Body of pancreas (tissue), 4 donors: ENCODE data around the gene USP31. TPM values are rescaled to one million over a fixed set of nuclear protein-coding genes. Genes with fewer than 3 reads are reported as not detected.
A peak's percentile ranks its signal among the peaks of the same experiment; 100 is the strongest.

Experiments
- ATAC-seq: fragments of 150-250 bp; one replicate; pipeline ENCODE4 v1.9.1; 2016
- DNase-seq, 4 donors: peaks; one replicate each; pipeline ENCODE4 v3.0.0-alpha.2; 2019
- H3K27ac ChIP-seq, 4 donors: fragments of 200-600 bp; sonication (generic); 1 replicate in 3 of 4; 2 replicates in 1 of 4; pipeline versions ENCODE4 v1.5.1 to v1.6.1; 2016 to 2019; ENCODE audit warnings: mild to moderate bottlenecking in 1 of 4, mixed read lengths in 1 of 4, moderate library complexity in 1 of 4
- H3K27me3 ChIP-seq, 2 donors: fragments of 200-600 bp; sonication (generic); one replicate each; pipeline ENCODE4 v1.6.0; 2016; ENCODE audit warnings: mild to moderate bottlenecking in 1 of 2
- H3K36me3 ChIP-seq, 2 donors: fragments of 200-600 bp; sonication (generic); replicated peaks in 1 of 2; 2 replicates each; pipeline ENCODE4 v1.5.1; 2016; ENCODE audit warnings: low read depth in 2 of 2; ENCODE audit not compliant: insufficient read depth in 1 of 2
- H3K4me1 ChIP-seq: fragments of 200-600 bp; sonication (generic); one replicate; pipeline ENCODE4 v1.6.0; 2016
- H3K4me3 ChIP-seq, 2 donors: fragments of 200-600 bp; sonication (generic); 1 replicate in 1 of 2; 2 replicates in 1 of 2; pipeline ENCODE4 v1.5.1; 2016 to 2019
- H3K9me3 ChIP-seq, 3 donors: fragments of 200-600 bp; sonication (generic); 1 replicate in 2 of 3; 2 replicates in 1 of 3; pipeline ENCODE4 v1.5.1; 2016
- POLR2A ChIP-seq, 3 donors: fragments of 450-650 bp; IDR thresholded peaks; one replicate each; pipeline ENCODE4 v1.6.1; 2016; ENCODE audit warnings: antibody characterized with exemption in 3 of 3, mild to moderate bottlenecking in 2 of 3
- WGBS, 2 donors: methylation state at CpG; one replicate each; pipeline ENCODE4 v1.1.5; 2017; 5-methylcytosine and 5-hydroxymethylcytosine counted together
- intact Hi-C: fragments of 100-400 bp; cut with DNase I; formaldehyde crosslinking; loops from one replicate; pipeline ENCODE4 v1.15.1; 2023
- total RNA-seq, 2 donors: library from RNA; depleted of rRNA; stranded (reverse); fragments of >200 nt; gene quantifications; one replicate each; pipeline ENCODE4 v1.1.0, GENCODE V29; 2016
- TF ChIP-seq, protein P1 (sequence below), 7 experiments: fragments of 450-650 bp in 4 of 7; fragments of 200-600 bp in 3 of 7; sonication (generic) in 3 of 7; IDR thresholded peaks; one replicate each; pipeline ENCODE4 v1.5.1; 2016 to 2019; ENCODE audit warnings: antibody characterized with exemption in 7 of 7

USP31 gene
- total RNA-seq, 2 donors from 2014 or later, result 5.2 to 8.6 TPM

DNA sequence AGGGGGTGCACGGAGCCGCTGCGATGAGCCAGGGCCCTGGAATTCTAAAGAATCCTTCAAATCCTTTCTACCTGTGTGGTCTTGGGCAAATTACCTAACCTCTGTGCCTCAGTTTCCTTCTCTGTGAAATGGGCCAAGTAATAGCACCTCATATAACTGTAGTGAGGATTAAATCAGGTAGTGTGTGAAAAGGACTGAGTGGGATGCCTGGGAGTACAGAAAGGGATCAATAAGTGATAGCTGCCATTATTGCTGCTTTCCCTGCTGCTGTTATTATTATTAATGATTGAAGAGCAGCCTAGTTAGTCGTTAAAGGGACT, 34.3 kb upstream of the USP31 start:
- TF ChIP-seq POLR2A (IDR thresholded peaks at IDR 0.05), result no peak
- no peak for DNase-seq

DNA sequence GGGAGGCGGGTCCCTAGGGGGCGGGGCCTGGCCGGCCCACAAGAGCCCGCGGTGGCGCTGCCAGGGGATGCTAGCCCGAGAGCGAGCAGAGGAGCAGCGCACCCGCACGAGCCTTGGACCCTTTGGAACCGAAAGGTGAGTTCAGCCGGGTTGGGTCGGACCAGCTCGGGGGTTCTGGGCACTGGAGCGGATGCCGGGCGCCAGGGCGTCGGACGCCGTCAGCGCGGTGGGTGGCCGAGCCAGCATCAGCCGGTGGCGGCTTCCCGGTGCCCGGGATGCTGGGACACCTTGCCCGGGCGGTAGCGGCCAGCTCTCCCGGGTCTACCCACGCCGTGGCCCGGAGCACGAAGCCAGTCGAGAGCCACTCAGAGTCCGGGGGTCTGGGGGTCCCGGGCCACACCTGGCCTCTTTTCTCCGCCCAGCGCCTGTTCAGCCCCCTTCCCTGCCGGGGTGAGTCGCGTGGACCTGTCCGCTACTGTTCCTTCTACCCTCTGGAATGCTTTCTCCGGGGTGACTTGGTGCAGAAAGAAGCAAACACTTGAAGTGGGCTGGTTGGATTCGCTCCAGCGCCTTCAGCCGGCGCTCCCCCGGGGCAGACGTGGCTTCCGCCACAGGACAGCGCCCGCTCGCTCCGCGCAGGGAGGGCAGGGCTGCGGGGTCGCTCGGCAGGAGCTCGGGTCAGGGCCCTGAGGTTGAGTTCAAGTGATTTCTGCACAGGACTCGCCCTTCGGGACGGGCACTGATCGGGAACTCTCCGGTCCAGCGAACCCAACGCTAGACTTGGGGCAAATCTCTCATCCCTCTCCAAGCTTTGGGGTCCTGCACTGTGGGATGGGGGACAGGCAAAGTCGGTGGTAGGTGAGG, 33.7 kb upstream of the USP31 start, which contains the start of gene SCNN1G:
TSS of gene SCNN1G (plus strand) at position 67 of the 864 bp plus-strand sequence. CDS start 3,527 bp downstream, outside the sequence.
- intact Hi-C loops, result no loop called here
- peaks cover 32% of the 10 kb centered on the region for H3K4me1 ChIP-seq
- no peaks in the 10 kb centered on the region for H3K9me3 ChIP-seq
- DNase-seq (peak in 3 of 4 donors; percentile 21 to 26 (median 24)), ATAC-seq (peak; percentile 36)
- no peaks in the 10 kb centered on the region for H3K36me3 ChIP-seq
- peak in 2 of 3 donors; percentile 33 to 36 for TF ChIP-seq POLR2A (IDR thresholded peaks at IDR 0.05)
- TF ChIP-seq, protein P1, sequence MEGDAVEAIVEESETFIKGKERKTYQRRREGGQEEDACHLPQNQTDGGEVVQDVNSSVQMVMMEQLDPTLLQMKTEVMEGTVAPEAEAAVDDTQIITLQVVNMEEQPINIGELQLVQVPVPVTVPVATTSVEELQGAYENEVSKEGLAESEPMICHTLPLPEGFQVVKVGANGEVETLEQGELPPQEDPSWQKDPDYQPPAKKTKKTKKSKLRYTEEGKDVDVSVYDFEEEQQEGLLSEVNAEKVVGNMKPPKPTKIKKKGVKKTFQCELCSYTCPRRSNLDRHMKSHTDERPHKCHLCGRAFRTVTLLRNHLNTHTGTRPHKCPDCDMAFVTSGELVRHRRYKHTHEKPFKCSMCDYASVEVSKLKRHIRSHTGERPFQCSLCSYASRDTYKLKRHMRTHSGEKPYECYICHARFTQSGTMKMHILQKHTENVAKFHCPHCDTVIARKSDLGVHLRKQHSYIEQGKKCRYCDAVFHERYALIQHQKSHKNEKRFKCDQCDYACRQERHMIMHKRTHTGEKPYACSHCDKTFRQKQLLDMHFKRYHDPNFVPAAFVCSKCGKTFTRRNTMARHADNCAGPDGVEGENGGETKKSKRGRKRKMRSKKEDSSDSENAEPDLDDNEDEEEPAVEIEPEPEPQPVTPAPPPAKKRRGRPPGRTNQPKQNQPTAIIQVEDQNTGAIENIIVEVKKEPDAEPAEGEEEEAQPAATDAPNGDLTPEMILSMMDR (IDR thresholded peaks at IDR 0.05), result no peak
- peak within 1 kb of the TSS in 1 of 2 donors; percentile 4 for H3K4me3 ChIP-seq
- H3K27ac ChIP-seq, result peak within 1 kb of the TSS in 3 of 4 donors; percentile 10 to 39 (median 33)
- H3K27me3 ChIP-seq, result peaks cover 0 to 12% of the 10 kb centered on the region in 2 donors
- WGBS, 2 donors, result 1 to 4% methylated on average over 5 to 70 of the region's 71 CpGs

More for the DNA sequence above, 34.3 kb upstream of the USP31 start:
- peaks cover 32% of the 10 kb centered on the region for H3K4me1 ChIP-seq
- no peak overlapping the region for H3K4me3 ChIP-seq
- H3K9me3 ChIP-seq, result no peaks in the 10 kb centered on the region
- no peak for ATAC-seq
- intact Hi-C loops, result no loop called here
- H3K36me3 ChIP-seq, result no peaks in the 10 kb centered on the region
- peak overlapping the region in 2 of 4 donors; percentile 10 to 33 for H3K27ac ChIP-seq
- peaks cover 0 to 12% of the 10 kb centered on the region in 2 donors for H3K27me3 ChIP-seq
- WGBS, 2 donors, result 12 to 17% methylated on average over 4 of the region's 4 CpGs

DNA sequence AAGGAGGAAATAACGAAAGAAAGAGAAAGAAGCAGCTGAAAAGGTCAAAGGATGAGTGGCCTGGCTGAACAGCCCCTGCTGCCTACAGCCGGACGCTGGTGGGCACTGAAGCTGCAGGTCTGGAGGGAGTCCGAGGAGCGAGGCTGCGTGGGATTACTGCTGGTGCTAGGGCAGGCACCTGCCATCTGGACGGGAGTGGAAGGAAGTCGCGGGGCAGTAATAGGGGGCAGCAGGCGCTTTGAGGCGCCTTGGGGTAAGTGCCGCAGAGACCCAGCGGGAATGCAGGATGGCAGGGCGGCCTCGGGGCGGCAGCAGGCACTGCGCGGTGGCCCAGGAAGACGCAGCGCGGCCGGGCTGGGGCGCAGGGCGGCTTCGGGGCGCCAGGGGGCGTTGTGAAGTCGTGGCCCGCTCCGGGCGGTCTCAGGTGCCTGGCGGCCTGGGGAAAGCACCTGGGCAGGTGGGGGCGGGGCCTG, 33.0 kb upstream of the USP31 start:
- Histone ChIP-seq H3K9me3 (no peaks in the 10 kb centered on the region), H3K27me3 (peaks cover 0 to 12% of the 10 kb centered on the region in 2 donors), H3K4me1 (peaks cover 32% of the 10 kb centered on the region), H3K27ac (peak overlapping the region in 1 of 4 donors; percentile 39), H3K4me3 (no peak overlapping the region), H3K36me3 (no peaks in the 10 kb centered on the region)
- DNase-seq (peak; percentile 91 to 95 (median 94)), ATAC-seq (peak; percentile 99)
- WGBS, 2 donors, result 2 to 9% methylated on average over 13 to 32 of the region's 33 CpGs
- intact Hi-C loops, result no loop called here
- TF ChIP-seq POLR2A (IDR thresholded peaks at IDR 0.05), result no peak
- TF ChIP-seq, protein P1 (IDR thresholded peaks at IDR 0.05), result peak; percentile 96 to 100 (median 99)

DNA sequence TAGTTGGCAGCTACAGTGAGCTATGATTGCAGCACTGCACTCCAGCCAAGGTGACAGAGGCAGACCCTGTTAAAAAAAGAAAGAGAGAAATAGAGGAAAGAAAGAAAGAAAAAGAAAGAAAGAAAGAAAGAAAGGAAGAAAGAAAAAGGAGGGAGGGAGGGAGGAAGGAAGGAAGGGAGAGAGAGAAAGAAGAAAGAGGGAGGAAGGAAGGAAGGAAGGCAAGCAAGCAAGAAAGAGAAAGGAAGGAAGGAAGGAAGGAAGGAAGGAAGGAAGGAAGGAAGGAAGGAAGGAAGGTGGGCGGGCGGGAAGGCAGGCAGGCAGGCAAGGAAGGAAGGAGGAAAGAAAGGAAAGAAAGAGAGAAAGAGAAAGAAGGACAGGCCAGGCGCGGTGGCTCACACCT, 32.3 kb upstream of the USP31 start:
- intact Hi-C loops, result no loop called here
- Histone ChIP-seq H3K9me3 (no peaks in the 10 kb centered on the region), H3K36me3 (no peaks in the 10 kb centered on the region), H3K4me3 (no peak overlapping the region), H3K27ac (no peak overlapping the region), H3K27me3 (peaks cover 0 to 12% of the 10 kb centered on the region in 2 donors), H3K4me1 (peaks cover 31% of the 10 kb centered on the region)
- ATAC-seq, result no peak
- WGBS, 2 donors, result 77 to 83% methylated on average over 4 of the region's 4 CpGs
- TF ChIP-seq, protein P1 (IDR thresholded peaks at IDR 0.05), result no peak
- no peak for TF ChIP-seq POLR2A (IDR thresholded peaks at IDR 0.05)
- DNase-seq, result no peak

DNA sequence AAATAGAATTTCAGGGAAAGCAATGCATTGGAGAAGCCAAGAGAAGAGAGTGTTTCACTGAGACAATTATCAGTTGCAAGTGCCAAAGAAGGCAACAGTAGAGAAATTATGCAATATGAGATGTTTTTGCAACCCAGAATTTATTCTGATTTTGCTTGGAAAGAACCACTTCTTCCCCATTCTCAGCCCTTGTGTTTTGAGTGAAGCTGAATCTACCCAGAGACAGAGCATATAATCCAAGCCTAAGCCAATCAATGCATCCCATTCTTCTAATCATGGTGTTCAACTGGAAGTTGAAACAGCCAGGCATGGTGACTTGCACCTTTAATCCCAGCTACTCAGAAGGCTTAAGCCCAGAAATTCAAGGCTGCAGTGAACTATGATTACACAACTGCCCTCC, 26.4 kb upstream of the USP31 start:
- Histone ChIP-seq H3K9me3 (no peaks in the 10 kb centered on the region), H3K36me3 (no peaks in the 10 kb centered on the region), H3K27ac (no peak overlapping the region), H3K4me1 (no peaks in the 10 kb centered on the region), H3K27me3 (no peaks in the 10 kb centered on the region), H3K4me3 (no peak overlapping the region)
- ATAC-seq, result no peak
- intact Hi-C loops, result no loop called here
- TF ChIP-seq, protein P1 (IDR thresholded peaks at IDR 0.05), result no peak
- no peak for TF ChIP-seq POLR2A (IDR thresholded peaks at IDR 0.05)
- DNase-seq, result no peak
